NCI-H2107 treated with DMSO at 0.1 percent for 48 hours (cell line): ENCODE results near the gene TRMT6.

Source experiments
- DNase-seq: peaks from one replicate; lab custom pipeline; 2025; ENCODE audit not compliant: unreplicated experiment; lab: John Stamatoyannopoulos, UW

The TRMT6 gene

GRCh38 chr20:5950271-5951031, at the start of gene TRMT6, which contains the start of gene MCM8:
TSS of gene TRMT6 (minus strand) at chr20:5950533. CDS start at chr20:5950405, 128 bp downstream.
TSS of gene MCM8 (plus strand) at chr20:5950652. CDS start at chr20:5952016, 1,364 bp downstream.
- peak; percentile 52 for DNase-seq

DNA sequence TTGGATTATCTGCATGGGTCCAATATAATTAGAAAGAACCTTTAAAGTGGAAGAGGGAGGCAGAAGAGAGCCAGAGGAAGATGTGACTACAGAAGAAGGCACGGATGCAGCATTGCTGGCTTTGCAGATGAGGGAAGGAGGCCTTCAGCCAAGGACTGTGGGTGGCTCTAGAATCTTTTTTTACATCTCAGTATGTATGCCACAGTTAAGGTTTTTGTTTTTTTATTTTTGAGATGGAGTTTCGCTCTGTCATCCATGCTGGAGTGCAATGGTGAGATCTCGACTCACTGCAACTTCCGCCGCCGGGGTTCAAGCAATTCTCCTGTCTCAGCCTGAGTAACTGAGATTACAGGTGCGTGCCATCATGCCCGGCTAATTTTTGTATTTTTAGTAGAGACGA, 49.5 kb upstream of the TRMT6 start:
- DNase-seq = no peak

DNA sequence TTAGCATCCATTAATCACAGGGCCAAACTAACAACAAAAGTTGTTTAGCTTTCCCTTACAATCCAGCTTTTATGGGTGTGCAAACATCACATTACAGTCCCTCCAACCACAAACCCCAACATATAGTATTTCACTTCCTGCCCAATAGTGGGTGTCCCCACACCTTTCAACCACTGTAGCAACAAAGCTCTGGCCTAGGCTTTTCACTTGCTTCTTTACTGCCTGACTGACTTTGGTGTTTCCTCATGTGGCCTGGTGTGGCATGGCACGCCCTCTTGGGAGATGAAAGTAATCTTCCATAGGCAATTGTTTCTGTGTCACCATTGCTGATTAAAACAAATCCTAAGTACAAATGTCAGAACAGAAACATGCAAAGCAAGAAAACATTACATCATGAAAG, 46.4 kb upstream of the TRMT6 start:
- DNase-seq = peak; percentile 41

DNA sequence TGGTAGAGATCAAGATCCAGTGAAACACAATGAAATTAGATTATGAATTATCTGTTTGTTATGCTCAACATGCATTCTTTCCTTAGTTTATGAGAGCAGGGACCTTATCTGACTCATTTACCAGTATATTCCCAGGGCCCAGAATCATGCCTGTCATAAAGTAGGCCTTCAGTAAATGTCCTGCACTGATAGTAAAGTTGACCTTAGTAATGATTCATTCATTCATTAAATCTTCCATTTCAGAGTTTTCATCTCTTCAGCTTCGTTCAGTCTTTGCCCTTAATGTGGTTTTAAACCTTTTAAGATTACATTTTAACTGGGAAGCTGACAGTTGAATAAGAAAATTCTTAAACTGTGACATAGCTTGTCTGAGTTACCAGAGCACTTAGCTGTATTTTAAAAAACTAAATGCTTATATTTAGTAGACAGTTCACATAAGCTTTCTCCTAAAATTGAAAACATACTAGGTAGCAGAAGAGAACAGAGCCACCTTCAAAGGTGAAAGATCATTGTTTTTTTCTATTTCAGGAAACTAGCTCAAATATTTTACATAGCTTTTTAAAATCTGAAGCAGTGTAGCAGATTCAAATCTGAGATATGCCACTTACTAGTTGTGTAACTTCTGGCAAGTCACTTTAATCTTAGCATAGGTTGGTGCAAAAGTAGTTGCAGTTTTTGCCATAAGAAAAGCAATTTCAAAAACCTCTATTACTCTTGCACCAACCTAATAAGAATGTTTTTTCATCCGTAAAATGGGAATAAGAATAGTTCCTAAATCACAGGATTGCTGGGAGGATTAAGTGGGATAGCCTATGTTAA, 41.5 kb upstream of the TRMT6 start:
- no peak for DNase-seq

GRCh38 chr20:5990946-5991345, 40.6 kb upstream of the TRMT6 start:
- no peak for DNase-seq

DNA sequence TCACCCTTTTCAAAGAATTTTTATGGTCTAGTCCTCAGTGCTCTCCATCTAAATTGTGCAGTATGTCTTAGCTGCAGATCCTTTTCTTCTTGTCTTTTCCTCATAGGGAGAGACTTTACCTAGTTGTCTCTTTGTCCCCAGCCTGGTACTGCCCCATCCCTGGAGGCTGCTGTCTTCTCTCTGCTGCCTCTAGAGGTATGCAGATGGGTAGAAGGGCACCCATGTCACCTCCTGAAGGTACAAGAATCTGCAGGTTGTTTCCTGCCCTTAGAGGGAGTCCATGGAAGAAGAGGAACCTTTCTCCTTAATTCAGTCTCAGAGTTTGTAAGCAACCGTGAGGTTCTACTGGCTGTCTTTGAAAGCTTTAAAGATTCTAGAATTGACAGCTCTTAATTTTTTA, 39.2 kb upstream of the TRMT6 start:
- no peak for DNase-seq

GRCh38 chr20:5987383-5987782, 37.0 kb upstream of the TRMT6 start:
- DNase-seq = no peak

DNA sequence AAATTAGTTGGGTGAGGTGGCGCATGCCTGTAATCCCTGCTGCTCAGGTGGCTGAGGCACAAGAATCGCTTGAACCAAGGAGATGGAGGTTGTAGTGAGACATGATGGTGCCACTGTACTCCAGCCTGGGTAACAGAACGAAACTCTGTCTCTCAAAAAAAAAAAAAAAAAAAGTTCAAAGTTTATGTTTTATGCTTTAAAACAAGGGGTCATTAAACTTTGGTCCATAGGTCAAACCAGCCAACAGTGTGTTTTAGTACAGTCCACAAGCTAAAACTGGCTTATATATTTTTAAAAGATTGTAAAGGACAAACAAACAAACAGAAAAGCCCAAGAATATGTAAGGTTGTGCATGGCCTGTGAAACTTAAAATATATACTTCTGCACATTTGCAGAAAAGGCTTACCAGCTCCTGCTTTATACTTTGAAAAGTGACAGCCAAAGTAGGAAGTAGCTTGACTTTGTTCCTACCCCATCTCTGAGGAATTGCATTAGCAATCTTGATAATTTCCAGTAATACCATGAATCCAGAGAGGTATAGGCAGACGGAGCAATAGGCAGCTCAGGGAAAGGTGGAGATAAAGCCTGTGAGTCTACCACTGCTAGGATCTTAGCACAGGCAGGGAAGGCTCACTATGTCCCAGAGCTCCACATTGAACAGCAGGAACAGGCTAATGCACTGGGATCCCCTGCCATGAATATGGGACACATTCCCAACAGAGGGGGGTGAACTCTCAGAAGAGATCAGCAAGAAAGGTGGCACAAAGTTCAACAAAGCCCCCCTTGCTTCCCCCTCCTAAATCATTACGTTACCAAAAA, 30.6 kb upstream of the TRMT6 start:
- DNase-seq = no peak

GRCh38 chr20:5979801-5980200, 29.5 kb upstream of the TRMT6 start:
- no peak for DNase-seq

GRCh38 chr20:5977975-5978374, 27.6 kb upstream of the TRMT6 start:
- DNase-seq = no peak

DNA sequence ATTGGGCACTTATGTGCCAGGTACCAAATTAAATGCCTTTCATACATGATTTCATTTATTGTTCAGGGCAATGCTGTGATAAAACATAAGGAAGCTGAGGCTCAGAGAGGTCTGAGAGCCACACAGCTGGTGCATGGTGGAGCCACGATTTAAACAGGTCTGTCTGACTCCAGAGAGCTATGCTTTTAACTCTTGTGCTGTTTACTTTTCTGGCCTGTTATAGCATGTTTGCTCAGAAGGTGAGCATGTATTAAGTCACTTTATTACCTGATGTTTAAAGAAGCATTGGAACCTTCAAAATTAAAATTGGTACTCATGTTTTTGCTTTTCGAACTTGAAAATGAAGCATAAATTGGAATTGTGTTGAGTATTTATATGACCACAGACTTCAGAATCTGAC, 26.9 kb upstream of the TRMT6 start:
- DNase-seq = no peak

- DNase-seq = no peak
Observed at GRCh38 chr20:5975778-5976177, 25.4 kb upstream of the TRMT6 start.

- DNase-seq = no peak
Observed at GRCh38 chr20:5974531-5974930, 24.2 kb upstream of the TRMT6 start.

DNA sequence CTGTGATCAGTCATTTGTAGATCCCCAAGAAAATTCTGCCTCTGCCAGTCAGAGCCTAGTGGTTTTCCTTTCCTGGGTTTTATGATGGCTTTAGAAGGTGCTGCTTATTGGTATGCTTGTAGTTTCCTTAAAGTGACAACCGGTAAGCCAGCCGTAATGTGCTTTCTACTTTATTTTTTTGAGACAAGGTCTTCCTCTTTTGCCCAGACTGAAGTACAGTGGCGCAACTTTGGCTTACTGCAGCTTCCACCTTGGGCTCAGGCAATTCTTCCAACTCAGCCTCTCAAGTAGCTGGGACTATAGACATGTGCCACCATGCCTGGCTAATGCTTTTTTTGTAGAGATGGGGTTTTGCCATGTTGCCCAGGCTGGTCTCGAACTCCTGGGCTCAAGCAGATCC, 23.6 kb upstream of the TRMT6 start:
- DNase-seq = no peak

GRCh38 chr20:5973172-5973571, 22.8 kb upstream of the TRMT6 start:
- DNase-seq = no peak

DNA sequence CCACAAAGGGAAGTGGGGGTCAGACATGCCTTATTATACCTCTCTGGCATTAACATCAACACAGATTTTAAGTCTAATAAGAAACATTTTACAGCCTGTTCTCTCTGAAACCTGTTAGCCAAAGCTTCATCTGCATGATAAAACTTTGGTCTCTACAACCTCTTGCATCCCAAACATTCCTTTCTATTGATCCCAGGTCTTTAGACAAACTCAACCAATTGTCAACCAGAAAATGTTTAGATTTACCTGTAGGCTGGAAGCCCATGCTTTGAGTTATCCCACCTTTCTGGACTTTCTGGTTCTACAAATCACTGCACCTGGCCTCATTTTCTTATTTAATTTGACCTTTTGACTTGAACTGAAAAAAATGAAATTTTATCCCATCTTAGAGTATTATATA, 20.9 kb upstream of the TRMT6 start:
- no peak for DNase-seq

- no peak for DNase-seq
Observed at GRCh38 chr20:5970381-5970780, 20.0 kb upstream of the TRMT6 start.

- DNase-seq = no peak
Observed at GRCh38 chr20:5969940-5970339, 19.6 kb upstream of the TRMT6 start.

DNA sequence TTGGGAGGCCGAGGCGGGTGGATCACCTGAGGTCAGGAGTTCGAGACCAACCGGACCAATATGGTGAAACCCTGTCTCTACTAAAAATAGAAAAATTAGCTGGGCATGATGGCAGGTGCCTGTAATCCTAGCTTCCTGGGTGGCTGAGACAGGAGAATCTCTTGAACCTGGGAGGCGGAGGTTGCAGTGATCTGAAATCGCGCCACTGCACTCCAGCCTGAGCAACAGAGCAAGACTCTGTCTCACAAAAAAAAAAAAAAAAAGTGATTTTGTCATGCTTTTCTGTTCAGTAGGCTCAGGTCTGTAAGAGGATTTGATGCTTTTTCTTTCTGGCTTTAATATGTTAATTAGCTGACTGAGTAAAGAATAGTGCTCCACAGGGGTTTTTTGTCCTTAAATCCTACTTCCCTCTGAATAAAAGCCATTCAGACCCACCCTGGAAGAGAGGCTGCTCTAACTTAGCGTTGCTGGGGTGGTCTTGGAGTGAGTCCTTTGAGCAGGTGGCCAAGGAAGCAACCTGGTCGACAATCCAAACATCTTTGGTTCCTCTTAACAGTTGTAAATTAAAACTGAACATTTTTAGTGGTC, 19.1 kb upstream of the TRMT6 start:
- DNase-seq = no peak

DNA sequence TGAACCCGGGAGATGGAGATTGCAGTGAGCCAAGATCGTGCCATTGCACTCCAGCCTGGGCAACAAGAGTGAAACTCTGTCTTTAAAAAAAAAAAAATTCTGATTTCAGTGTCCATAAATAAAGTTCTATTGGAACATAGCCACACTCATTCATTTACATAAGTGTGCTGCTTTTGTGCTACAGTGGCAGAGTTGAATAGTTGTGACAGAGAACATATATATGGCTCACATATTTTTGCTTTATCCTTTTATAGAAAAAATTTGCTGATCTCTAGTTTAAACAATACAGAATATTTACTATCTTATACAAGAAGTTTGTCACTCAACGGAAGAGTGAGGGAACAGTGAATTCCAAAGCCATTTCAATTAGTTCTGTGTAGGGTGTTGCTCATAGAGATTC, 18.1 kb upstream of the TRMT6 start:
- DNase-seq = no peak

DNA sequence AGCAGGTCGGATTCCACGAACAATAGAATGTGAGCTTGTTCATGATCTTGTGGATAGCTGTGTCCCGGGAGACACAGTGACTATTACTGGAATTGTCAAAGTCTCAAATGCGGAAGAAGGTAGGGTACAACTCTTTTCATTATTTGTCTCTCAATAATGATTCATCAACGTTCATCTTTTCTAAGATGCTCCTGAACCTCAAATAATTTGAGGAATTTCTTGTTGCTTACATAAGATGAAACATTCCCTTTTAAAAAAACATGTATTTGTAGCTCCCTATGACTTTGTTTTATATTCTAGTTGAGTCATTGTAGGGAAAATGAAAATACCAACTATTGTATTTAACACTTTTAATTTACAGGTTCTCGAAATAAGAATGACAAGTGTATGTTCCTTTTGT, 17.1 kb upstream of the TRMT6 start:
- no peak for DNase-seq
